SK-N-MC (cell line): Measurements from ENCODE around the gene COQ8A.

Experiments
- EZH2 ChIP-seq: fragments of 200-600 bp; sonication (generic); IDR thresholded peaks from one replicate; pipeline ENCODE4 v1.6.1; 2017; ENCODE audit warnings: antibody characterized with exemption
- FOXP2 ChIP-seq: optimal IDR thresholded peaks from 2 replicates; pipeline ENCODE3; 2011; ENCODE audit warnings: mild to moderate bottlenecking, moderate library complexity; ENCODE audit not compliant: insufficient read depth; ENCODE audit errors: extremely low read length, control extremely low read depth
- POLR2AphosphoS5 ChIP-seq: IDR thresholded peaks from 2 replicates; pipeline ENCODE4 v1.6.1; 2012; ENCODE audit warnings: mild to moderate bottlenecking, low read depth, low read length, borderline replicate concordance

GRCh38 chr1:226940806-226941067 is 643 bp downstream of the COQ8A start:
- TF ChIP-seq EZH2 (no peak), FOXP2 (no peak), POLR2AphosphoS5 (no peak)
